ENCODE data around the gene MPZL3. TPM values are rescaled to one million over a fixed set of nuclear protein-coding genes. Genes with fewer than 3 reads are reported as not detected.

Gene MPZL3
- total and polyA plus RNA-seq, 2 experiments from 2014 or later = 0.92 to 2.9 TPM

DNA sequence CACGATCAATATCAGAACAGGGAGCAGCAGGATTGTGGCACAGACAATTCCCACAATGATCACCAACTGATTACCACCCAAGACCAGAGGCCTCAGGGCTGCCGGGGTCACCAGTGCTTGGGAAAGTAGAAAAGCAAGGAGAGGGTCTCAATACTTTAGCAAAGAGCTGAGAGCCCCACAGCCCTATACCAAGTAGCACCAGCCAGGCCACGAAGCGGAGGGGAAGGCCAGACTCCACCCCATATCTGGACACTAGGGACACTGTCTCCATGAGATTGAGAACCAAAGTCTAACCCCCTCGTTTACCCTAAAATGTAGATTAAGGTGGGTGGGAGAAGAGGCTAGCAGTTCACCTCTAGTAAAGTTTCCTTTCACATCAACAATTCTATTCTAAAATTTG is 51.7 kb downstream of the MPZL3 start:
- no peak overlapping the region for H3K27ac ChIP-seq (ENCODE audit: low read depth)
- H4K20me1 ChIP-seq (replicated peaks; ENCODE audit: insufficient read depth) = no peaks in the 10 kb centered on the region
- H3K36me3 ChIP-seq (ENCODE audit: insufficient read depth) = no peaks in the 10 kb centered on the region
- H3K79me2 ChIP-seq (replicated peaks; ENCODE audit: insufficient read depth) = no peaks in the 10 kb centered on the region
- no peaks in the 10 kb centered on the region for H3K27me3 ChIP-seq (ENCODE audit: insufficient read depth)
- H3K4me2 ChIP-seq = no peak overlapping the region
- Mint-ChIP-seq H3K9me3 (no peaks in the 10 kb centered on the region), H3K4me3 (no peak overlapping the region), H3K27me3 (ENCODE audit: insufficient read depth, low read depth, poor library complexity) (peaks cover 2% of the 10 kb centered on the region), H3K27ac (no peak overlapping the region), H3K4me1 (peaks cover 21% of the 10 kb centered on the region; the same call in 2 of the 3 replicates), H3K36me3 (ENCODE audit: low read depth) (no peaks in the 10 kb centered on the region)
- H3F3A ChIP-seq (replicated peaks; ENCODE audit: low read depth) = no peaks in the 10 kb centered on the region
- H3K4me3 ChIP-seq = no peak overlapping the region
- DNase-seq (ENCODE audit: low spot score) = no peak
- peaks cover 6% of the 10 kb centered on the region; the same call in 1 of the 2 replicates for H3K9me2 ChIP-seq (ENCODE audit: insufficient read depth)
- peaks cover 9% of the 10 kb centered on the region; the same call in 1 of the 2 replicates for H3K4me1 ChIP-seq (ENCODE audit: insufficient read depth)
- ATAC-seq = no peak
- TF ChIP-seq JUNB (IDR thresholded peaks at IDR 0.05; ENCODE audit: unreplicated experiment) = no peak
- TF ChIP-seq CREB1 (CRISPR knock-in tag; IDR thresholded peaks at IDR 0.05; ENCODE audit: low read depth) = no peak
- TF ChIP-seq, protein P1, sequence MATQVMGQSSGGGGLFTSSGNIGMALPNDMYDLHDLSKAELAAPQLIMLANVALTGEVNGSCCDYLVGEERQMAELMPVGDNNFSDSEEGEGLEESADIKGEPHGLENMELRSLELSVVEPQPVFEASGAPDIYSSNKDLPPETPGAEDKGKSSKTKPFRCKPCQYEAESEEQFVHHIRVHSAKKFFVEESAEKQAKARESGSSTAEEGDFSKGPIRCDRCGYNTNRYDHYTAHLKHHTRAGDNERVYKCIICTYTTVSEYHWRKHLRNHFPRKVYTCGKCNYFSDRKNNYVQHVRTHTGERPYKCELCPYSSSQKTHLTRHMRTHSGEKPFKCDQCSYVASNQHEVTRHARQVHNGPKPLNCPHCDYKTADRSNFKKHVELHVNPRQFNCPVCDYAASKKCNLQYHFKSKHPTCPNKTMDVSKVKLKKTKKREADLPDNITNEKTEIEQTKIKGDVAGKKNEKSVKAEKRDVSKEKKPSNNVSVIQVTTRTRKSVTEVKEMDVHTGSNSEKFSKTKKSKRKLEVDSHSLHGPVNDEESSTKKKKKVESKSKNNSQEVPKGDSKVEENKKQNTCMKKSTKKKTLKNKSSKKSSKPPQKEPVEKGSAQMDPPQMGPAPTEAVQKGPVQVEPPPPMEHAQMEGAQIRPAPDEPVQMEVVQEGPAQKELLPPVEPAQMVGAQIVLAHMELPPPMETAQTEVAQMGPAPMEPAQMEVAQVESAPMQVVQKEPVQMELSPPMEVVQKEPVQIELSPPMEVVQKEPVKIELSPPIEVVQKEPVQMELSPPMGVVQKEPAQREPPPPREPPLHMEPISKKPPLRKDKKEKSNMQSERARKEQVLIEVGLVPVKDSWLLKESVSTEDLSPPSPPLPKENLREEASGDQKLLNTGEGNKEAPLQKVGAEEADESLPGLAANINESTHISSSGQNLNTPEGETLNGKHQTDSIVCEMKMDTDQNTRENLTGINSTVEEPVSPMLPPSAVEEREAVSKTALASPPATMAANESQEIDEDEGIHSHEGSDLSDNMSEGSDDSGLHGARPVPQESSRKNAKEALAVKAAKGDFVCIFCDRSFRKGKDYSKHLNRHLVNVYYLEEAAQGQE (IDR thresholded peaks at IDR 0.05; ENCODE audit: unreplicated experiment) = no peak
- TF ChIP-seq, protein P2, sequence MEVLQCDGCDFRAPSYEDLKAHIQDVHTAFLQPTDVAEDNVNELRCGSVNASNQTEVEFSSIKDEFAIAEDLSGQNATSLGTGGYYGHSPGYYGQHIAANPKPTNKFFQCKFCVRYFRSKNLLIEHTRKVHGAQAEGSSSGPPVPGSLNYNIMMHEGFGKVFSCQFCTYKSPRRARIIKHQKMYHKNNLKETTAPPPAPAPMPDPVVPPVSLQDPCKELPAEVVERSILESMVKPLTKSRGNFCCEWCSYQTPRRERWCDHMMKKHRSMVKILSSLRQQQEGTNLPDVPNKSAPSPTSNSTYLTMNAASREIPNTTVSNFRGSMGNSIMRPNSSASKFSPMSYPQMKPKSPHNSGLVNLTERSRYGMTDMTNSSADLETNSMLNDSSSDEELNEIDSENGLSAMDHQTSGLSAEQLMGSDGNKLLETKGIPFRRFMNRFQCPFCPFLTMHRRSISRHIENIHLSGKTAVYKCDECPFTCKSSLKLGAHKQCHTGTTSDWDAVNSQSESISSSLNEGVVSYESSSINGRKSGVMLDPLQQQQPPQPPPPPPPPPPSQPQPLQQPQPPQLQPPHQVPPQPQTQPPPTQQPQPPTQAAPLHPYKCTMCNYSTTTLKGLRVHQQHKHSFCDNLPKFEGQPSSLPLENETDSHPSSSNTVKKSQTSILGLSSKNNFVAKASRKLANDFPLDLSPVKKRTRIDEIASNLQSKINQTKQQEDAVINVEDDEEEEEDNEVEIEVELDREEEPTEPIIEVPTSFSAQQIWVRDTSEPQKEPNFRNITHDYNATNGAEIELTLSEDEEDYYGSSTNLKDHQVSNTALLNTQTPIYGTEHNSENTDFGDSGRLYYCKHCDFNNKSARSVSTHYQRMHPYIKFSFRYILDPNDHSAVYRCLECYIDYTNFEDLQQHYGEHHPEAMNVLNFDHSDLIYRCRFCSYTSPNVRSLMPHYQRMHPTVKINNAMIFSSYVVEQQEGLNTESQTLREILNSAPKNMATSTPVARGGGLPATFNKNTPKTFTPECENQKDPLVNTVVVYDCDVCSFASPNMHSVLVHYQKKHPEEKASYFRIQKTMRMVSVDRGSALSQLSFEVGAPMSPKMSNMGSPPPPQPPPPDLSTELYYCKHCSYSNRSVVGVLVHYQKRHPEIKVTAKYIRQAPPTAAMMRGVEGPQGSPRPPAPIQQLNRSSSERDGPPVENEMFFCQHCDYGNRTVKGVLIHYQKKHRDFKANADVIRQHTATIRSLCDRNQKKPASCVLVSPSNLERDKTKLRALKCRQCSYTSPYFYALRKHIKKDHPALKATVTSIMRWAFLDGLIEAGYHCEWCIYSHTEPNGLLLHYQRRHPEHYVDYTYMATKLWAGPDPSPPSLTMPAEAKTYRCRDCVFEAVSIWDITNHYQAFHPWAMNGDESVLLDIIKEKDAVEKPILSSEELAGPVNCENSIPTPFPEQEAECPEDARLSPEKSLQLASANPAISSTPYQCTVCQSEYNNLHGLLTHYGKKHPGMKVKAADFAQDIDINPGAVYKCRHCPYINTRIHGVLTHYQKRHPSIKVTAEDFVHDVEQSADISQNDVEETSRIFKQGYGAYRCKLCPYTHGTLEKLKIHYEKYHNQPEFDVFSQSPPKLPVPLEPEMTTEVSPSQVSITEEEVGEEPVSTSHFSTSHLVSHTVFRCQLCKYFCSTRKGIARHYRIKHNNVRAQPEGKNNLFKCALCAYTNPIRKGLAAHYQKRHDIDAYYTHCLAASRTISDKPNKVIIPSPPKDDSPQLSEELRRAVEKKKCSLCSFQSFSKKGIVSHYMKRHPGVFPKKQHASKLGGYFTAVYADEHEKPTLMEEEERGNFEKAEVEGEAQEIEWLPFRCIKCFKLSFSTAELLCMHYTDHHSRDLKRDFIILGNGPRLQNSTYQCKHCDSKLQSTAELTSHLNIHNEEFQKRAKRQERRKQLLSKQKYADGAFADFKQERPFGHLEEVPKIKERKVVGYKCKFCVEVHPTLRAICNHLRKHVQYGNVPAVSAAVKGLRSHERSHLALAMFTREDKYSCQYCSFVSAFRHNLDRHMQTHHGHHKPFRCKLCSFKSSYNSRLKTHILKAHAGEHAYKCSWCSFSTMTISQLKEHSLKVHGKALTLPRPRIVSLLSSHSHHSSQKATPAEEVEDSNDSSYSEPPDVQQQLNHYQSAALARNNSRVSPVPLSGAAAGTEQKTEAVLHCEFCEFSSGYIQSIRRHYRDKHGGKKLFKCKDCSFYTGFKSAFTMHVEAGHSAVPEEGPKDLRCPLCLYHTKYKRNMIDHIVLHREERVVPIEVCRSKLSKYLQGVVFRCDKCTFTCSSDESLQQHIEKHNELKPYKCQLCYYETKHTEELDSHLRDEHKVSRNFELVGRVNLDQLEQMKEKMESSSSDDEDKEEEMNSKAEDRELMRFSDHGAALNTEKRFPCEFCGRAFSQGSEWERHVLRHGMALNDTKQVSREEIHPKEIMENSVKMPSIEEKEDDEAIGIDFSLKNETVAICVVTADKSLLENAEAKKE (CRISPR knock-in tag; IDR thresholded peaks at IDR 0.05) = no peak
- no peak for TF ChIP-seq NANOG (IDR thresholded peaks at IDR 0.05; ENCODE audit: borderline replicate concordance)
- no peak for TF ChIP-seq ZNF114 (CRISPR knock-in tag; IDR thresholded peaks at IDR 0.05)
- TF ChIP-seq, protein P3, sequence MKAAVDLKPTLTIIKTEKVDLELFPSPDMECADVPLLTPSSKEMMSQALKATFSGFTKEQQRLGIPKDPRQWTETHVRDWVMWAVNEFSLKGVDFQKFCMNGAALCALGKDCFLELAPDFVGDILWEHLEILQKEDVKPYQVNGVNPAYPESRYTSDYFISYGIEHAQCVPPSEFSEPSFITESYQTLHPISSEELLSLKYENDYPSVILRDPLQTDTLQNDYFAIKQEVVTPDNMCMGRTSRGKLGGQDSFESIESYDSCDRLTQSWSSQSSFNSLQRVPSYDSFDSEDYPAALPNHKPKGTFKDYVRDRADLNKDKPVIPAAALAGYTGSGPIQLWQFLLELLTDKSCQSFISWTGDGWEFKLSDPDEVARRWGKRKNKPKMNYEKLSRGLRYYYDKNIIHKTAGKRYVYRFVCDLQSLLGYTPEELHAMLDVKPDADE (IDR thresholded peaks at IDR 0.05) = no peak
- no peak for TF ChIP-seq POLR2AphosphoS5 (IDR thresholded peaks at IDR 0.05; ENCODE audit: low read depth)
- no peak overlapping the region for H2AFZ ChIP-seq

Measured in GM23338 (cell line).